BJ (cell line): Measurements from ENCODE around the gene CPNE4. TPM values are rescaled to one million over a fixed set of nuclear protein-coding genes. Genes with fewer than 3 reads are reported as not detected.

Experiments
- CTCF ChIA-PET: fragments of 350-600 bp; formaldehyde crosslinking; extraction: SDS; loops from one replicate; lab custom pipeline; 2021; ENCODE audit warnings: antibody characterized with exemption, inconsistent platforms; lab: Yijun Ruan, JAX
- POLR2A ChIA-PET: fragments of 300-600 bp; sonication (Branson Sonifier 250); formaldehyde crosslinking; extraction: SDS; loops from one replicate; lab custom pipeline; 2021; ENCODE audit warnings: antibody characterized with exemption; lab: Charles Lee
- DNase-seq: peaks from one replicate; pipeline ENCODE4 v3.0.0-alpha.2; 2011; ENCODE audit warnings: low read depth
- H3K27me3 ChIP-seq: 2 replicates; pipeline ENCODE4 v1.6.0; 2011; ENCODE audit warnings: low read length; ENCODE audit not compliant: control insufficient read depth, insufficient read depth
- H3K36me3 ChIP-seq: 2 replicates; pipeline ENCODE4 v1.5.1; 2011; ENCODE audit warnings: low read length; ENCODE audit not compliant: control insufficient read depth, insufficient read depth
- H3K4me3 ChIP-seq: 2 replicates; pipeline ENCODE4 v1.5.1; 2011; ENCODE audit warnings: low read depth, mild to moderate bottlenecking, control low read depth, low read length
- polyA plus RNA-seq: library from polyadenylated mRNA; depleted of rRNA; stranded (reverse); fragments of >200 nt; gene quantifications from 2 replicates; pipeline ENCODE4 v1.2.3, GENCODE V29; 2011
- TF ChIP-seq, protein P1 (sequence below): IDR thresholded peaks from 2 replicates; pipeline ENCODE4 v1.5.1; 2011; ENCODE audit warnings: low read depth, mild to moderate bottlenecking, control low read depth, inconsistent platforms, low read length, moderate library complexity; ENCODE audit not compliant: insufficient read depth

The CPNE4 gene
- polyA plus RNA-seq, 1 experiment = not detected

DNA sequence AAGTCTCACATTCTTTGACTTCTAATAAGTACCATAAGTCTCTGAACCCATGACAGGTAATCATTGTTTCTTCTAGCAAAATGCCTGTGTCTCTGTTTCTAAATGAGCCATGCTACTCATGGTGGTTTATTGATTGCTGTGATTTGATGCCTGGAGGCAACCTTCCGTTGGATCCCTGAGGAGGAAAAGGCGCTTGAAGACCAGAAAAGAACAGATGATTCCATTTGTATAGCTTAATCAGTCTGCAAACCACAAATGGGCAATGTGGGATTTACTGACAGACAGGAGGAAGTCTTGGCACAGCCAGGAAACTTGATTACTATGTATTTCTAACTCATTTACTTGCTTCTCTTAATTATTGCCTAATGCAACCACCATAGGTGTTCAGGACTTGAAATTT is 428.9 kb downstream of the CPNE4 start:
- Histone ChIP-seq H3K27me3 (no peaks in the 10 kb centered on the region), H3K4me3 (no peak overlapping the region), H3K36me3 (no peaks in the 10 kb centered on the region)
- no peak for DNase-seq
- CTCF ChIA-PET = no interaction called here
- POLR2A ChIA-PET = no interaction called here
- TF ChIP-seq, protein P1, sequence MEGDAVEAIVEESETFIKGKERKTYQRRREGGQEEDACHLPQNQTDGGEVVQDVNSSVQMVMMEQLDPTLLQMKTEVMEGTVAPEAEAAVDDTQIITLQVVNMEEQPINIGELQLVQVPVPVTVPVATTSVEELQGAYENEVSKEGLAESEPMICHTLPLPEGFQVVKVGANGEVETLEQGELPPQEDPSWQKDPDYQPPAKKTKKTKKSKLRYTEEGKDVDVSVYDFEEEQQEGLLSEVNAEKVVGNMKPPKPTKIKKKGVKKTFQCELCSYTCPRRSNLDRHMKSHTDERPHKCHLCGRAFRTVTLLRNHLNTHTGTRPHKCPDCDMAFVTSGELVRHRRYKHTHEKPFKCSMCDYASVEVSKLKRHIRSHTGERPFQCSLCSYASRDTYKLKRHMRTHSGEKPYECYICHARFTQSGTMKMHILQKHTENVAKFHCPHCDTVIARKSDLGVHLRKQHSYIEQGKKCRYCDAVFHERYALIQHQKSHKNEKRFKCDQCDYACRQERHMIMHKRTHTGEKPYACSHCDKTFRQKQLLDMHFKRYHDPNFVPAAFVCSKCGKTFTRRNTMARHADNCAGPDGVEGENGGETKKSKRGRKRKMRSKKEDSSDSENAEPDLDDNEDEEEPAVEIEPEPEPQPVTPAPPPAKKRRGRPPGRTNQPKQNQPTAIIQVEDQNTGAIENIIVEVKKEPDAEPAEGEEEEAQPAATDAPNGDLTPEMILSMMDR = no peak

DNA sequence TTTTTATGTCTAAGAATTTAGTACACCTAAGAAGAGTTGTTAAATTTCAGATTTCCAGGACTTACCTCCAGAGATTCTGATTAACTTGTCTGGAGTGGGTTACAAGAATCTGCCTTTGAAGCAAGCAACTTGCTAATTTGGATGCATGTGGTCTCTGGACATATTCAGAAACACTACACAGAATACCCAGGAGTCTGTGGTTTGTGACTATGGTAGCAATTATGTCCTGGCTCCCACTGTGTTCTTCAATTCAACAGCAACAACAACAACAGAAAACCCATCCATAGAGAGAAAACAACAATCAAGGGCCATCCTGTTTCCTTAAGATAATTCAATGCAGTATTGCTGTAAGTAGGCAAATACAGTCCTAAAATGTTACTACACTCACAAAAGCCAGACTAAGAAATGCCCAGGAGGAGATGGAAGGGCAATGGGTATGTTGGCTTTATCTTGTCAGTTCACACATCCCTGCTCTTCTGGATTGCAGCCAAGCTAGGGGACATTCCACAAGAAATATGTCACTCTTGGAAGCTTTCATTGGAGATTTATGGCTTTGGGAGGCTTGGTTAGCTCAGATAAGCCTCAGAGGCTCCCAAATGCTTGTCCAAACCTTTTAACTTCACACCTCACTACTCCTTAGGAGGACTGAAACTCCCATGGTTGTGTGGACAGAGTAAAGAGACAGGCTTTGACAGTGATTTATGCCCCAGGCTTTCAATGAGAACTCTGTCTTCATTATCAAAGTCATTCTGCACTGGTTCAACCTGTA is 432.6 kb downstream of the CPNE4 start:
- Histone ChIP-seq H3K27me3 (no peaks in the 10 kb centered on the region), H3K4me3 (no peak overlapping the region), H3K36me3 (no peaks in the 10 kb centered on the region)
- no peak for DNase-seq
- POLR2A ChIA-PET = no interaction called here
- TF ChIP-seq, protein P1 = no peak
- CTCF ChIA-PET = no interaction called here

DNA sequence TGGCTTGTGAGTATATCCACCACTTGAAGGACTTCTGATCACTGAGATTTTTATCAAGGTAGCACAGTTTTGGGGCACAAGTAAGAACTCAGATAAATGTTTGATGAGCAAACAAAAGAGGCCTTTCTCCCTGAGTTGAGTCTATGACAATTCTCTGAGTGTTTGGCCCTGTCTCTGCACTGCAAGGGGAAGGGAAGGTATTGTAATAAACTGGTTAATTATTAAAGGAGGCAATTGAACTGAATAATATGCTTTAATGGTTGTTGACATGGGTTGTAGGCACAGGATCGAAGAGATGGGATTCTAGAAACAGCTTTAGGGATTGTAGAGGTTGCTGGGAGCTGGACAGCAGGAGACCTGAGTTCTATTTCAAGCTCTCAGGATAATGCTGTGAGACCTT is 437.0 kb downstream of the CPNE4 start:
- POLR2A ChIA-PET = no interaction called here
- no peak overlapping the region for H3K4me3 ChIP-seq
- no peaks in the 10 kb centered on the region for H3K27me3 ChIP-seq
- no peaks in the 10 kb centered on the region for H3K36me3 ChIP-seq
- CTCF ChIA-PET = no interaction called here
- TF ChIP-seq, protein P1 = no peak
- no peak for DNase-seq

DNA sequence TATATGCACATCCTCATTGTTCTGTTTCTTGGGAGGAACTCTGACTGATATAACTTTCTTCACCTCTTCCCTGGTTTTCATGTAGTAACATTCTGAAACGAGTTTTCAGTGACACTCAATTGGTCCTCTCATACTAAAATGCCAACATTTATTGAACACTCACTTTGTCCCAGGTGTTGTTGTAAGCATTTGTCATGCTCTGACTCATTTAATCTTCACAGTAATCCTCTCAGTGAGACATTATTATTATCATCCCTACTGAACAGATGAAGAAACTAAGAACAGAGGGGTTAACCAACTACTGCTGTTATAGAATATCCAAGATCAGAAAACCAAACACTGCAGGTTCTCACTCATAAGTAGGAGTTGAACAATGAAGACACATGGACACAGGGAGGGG is 437.9 kb downstream of the CPNE4 start:
- TF ChIP-seq, protein P1 = no peak
- H3K36me3 ChIP-seq = no peaks in the 10 kb centered on the region
- ChIA-PET POLR2A (no interaction called here), CTCF (no interaction called here)
- no peak for DNase-seq
- no peaks in the 10 kb centered on the region for H3K27me3 ChIP-seq
- no peak overlapping the region for H3K4me3 ChIP-seq

DNA sequence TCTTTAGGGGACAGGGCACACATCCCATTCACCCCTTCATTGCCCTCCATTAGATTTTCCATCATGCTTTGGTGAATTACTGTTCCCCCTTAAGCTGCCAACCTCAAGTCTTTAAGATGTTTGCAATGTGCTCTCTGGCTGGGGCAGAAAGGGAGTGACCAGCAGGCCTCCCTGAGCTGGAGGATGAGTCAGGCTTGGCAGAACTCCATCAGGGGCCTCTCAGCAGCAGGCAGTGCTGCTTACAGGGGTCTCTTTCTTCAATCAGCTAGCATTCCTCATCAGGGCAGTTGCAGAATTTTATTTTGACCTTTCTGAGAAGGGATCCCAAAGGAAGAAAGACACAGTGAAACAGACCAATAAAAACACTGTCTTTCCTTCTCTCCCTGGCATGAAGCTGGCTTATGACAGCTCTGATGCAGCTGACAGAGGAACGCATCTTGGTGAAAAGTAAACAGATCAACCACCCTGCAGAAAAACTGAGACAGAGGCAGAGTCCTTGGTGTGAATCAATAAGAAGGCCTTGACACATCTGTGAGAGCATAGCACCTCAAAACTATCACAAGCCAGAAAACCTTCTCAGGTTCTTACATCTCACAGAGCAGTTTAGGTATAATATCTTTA is 443.3 kb downstream of the CPNE4 start:
- TF ChIP-seq, protein P1 = no peak
- Histone ChIP-seq H3K27me3 (no peaks in the 10 kb centered on the region), H3K4me3 (no peak overlapping the region), H3K36me3 (no peaks in the 10 kb centered on the region)
- POLR2A ChIA-PET = no interaction called here
- DNase-seq = no peak
- CTCF ChIA-PET = no interaction called here
